Measurements from ENCODE around the gene SMPD1. TPM values are rescaled to one million over a fixed set of nuclear protein-coding genes. Genes with fewer than 3 reads are reported as not detected.

Gene SMPD1
- 25.2 and 27.6 TPM in 2 replicates for total RNA-seq

- DNase-seq: peak; percentile 92
Observed at GRCh38 chr11:6389905-6390717, at the start of gene SMPD1. Gene SMPD1 (plus strand): TSS chr11:6390474. CDS start chr11:6390599, 125 bp downstream.

DNA sequence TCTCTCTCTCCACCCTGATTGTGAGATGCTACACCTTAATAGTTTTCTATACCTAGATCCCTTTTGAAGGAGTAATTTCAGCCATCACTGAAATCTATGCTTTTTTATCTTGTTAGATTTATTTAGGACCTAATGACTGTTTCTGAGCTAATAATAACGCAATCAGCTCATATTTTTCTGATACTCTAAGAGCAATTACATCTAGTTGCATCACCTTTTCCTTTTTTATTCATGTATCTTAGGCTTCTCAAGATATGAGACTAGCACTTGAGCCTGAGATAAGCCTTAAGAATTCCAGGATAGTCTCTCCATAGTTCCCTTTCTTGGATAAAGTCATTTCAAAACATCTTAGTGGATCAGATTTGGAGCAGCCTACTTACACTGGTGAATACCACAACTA lies 44.9 kb upstream of the SMPD1 start:
- no peak for DNase-seq

GRCh38 chr11:6350043-6350442 lies 40.2 kb upstream of the SMPD1 start:
- no peak for DNase-seq

- no peak for DNase-seq
Observed at GRCh38 chr11:6350486-6350885, 39.8 kb upstream of the SMPD1 start.

DNA sequence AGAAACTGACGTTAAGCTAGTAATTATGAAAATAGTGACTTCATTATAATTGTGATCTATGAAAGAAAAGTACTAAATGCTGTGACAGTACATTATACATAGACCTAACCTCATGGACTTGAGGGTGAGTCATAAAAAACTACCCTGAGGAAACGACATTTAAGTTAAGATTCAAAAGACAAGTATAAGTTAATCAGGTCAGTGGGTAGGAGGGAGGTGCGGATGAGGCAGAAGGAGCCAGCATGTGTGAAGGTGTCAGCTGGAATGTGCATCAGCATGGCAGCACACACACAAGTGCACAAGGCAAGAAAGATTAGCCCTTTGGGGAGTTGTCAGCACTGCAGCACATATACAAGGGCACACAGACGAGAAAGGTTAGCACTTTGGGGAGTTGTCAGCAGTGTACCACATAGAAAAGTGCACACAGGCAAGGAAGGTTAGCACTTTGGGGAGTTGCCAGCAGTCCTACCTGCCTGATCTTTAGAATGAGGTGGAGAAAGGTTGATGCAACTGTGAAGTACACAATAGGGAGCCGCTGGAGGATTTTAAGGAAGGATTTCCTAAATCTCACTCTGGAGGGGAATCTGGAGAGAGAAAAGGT lies 38.4 kb upstream of the SMPD1 start:
- no peak for DNase-seq

DNA sequence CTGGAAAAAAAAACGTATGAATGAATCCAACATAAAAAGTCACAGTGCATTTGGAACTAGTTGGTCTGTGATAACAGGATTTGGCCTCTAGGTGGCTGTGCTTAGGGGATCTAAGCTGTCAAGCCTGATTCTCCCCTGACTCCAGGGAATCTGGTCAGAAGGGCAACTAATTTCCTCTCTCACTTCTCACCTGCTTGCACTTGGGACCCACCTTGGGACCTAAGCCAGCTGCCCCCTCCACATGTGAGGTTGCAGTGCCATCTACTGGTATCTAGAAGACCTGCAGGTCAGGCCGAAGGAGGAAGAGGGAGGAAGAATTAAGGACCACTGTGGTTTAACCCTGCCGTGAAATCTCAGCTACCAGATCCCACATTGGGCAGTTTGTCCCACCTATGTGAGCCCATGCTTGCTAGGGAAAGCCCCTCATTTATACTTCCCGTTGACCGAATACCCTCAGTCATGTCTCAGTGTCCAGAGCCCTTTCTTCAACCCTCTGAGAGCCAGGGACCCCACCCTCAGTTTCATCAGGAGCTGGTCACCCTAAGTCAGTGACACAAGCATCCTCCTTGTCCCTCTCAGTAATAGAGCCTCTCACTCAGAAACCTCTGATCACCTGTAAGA lies 36.8 kb upstream of the SMPD1 start:
- peak; percentile 76 for DNase-seq

- peak; percentile 41 for DNase-seq
Observed at GRCh38 chr11:6354651-6355485, 35.4 kb upstream of the SMPD1 start.

DNA sequence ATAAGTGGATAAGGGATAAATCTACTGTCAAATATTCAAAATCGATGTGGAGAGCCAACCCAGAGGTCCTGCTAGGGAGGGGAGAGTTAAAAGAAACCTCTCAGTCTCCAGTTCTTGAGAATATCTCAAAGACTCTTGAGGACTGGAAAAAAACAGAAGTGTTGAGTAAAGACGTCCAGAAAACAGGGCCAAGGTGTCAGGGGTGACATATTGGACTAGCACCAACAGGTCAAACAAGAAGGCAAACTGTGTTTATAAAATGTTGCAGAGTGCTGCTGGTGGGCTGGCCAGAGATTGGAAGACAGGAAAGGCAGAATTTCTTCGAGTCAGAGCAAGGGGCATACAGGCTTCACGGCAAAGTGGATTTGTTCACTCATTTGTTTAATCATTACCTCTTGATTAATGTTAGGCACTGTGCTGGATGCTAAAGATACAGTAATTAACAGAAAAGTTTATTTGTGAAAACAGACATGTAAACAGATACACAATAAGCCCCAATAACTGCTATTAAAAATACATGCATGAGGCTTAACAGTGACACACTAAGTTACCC lies 33.7 kb upstream of the SMPD1 start:
- no peak for DNase-seq

DNA sequence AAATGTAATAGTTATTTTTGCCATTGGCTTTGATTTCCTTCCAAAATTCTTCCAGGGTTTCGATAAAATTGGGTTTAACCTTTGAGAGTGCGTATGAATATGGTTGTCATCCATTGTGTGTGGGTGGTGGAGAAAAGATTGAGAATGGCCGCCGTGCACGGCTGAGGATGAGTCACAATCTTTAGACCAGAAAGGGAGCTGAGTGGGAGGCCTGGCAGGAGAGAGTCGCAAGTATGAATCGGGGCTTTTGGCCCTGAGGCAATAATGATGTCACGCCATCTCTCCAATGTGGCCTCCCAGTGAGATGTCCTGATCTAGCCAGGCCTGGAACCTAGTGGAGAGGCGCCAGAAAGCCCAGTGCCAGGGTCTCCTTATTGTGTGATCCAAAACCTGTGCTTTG lies 33.1 kb upstream of the SMPD1 start:
- peak; percentile 25 for DNase-seq

- no peak for DNase-seq
Observed at GRCh38 chr11:6360183-6360582, 30.1 kb upstream of the SMPD1 start.

DNA sequence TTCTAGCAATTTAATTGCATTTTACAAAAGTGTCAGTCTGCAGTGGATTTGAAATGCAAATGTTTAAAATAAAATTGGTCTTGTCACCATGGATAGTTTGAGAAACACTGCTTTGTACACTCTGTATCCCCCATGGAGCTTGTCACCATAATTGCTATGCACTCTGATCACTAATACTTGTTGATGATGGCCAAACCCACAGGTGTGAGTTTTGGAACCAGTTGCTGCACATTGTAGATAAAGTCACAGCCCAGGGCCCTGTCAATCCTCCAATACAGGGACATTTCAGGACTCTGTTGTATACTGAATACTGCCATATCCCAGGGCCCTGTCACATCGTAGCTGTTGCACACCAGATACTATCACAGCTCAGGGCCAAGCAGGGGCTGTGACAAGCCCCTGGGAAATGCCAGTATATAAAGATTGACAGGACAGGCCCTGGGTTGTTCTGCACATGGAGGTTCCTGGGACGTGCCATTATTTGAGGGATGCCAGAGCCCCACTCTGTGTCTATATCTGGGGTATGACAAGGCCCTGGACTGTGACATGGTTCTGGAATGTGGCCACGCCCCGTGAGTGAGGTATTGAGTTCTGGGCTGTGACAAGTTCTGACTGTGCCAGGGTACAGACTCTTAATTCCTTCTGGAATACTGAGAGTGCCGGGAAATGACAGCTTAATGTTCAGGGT lies 27.9 kb upstream of the SMPD1 start:
- DNase-seq: no peak

DNA sequence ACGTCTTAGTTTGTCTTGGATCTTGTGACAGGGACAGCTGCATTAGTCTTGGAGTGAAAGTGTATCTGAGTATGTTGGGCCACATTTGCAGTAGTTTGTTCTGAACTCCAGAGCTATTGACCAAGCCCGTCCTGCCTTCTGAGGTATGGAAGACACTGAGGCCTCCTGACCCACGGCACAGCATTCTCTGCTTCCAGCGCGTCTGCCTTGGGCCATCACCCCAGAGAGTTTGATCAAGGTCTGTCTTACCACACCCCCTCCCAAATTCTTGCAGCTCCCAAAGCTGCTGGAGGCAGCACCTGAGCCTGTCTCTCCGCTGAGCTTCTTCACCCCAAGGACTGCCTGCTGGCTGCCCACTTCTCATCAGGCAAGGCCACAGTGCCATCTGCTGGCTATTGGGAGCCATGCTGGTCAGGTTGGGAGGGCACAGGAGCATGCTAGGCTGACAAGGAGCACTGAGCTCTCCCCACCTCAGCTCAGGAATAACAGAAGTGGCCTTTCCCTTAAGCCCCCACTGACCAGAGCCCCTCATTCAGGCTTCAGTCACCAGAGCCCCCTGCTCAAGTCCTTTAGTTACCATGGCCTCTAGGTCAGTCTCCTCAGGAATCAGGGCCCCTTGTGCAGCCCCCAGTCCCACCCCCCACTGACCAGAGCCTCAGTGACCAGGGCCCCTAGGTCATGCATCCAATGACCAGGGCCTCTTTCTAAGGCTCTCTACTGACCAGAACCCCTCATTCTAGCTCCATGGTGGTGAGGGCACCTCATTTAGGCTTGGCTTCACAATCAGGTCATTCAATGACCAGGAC lies 27.2 kb upstream of the SMPD1 start:
- DNase-seq: peak; percentile 92

- DNase-seq: no peak
Observed at GRCh38 chr11:6365659-6366058, 24.6 kb upstream of the SMPD1 start.

DNA sequence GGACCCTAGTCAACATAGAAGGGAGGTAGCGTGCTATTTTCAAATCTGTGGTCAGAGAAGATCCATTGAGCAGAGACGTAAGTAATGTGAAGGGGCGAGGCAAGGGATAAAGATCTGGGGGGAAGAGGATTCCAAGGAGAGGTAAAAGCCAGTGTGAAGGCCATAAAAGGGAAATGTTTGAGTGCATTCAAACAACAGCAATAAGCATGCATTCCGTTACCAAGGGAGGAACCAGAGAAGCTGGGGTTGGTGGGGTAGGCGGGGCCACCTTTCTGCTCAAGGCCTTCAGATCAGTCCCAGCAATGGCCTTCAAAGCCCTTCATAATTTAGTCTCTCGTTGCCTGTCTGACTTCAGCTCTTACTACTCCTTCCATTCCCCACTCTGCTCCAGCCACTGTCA lies 18.4 kb upstream of the SMPD1 start:
- no peak for DNase-seq

GRCh38 chr11:6377902-6378639 lies 12.2 kb upstream of the SMPD1 start:
- DNase-seq: peak; percentile 68

DNA sequence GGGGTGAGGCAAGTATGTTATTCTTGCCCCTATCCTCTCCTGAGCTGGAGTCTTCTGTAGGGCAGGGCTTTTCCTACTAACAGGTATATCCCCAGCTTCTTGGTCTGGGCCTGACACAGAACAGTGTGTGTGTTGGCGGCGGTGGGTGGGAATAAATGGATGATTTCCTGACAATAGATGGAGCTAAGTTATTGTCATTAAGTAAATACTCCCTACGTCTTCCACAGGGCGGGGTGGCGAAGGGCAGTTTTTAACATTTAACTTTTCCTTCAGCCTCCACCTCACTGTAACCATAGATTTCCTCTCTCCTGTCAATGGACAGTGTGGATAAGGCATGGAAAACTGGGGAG lies 11.7 kb upstream of the SMPD1 start:
- DNase-seq: no peak

DNA sequence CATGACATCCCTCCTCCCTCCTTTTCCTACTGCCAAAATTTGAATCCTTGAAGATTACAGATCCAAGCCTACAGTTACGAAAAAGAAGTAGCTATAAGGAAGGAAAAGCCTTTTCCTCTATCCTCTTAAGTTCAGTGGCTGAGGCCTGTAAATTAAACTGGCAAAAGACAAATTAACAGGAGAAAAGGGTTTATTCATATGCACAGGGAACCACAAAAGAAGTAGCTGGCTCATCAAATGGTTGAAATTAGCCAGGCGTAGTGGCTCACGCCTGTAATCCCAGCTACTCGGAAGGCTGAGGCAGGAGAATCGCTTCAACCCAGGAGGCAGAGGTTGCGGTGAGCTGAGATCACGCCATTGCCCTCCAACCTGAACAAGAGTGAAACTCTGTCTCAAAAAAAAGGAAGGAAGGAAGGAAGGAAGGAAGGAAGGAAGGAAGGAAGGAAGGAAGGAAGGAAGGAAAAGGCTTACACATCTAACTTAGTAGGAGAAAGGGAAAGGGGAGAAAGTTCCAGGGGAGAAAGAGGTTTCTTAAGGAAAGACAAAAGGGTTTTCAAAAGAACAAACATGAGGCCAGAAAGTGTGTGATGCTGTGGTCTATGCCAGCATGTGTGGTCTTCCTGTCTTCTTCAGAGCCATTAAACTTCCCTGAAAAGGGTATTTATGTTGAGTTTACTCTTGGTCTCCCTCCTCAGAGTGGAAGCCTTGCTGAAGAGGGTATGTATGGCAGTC lies 5.1 kb upstream of the SMPD1 start:
- DNase-seq: no peak

- DNase-seq: peak; percentile 52
Observed at GRCh38 chr11:6387811-6388599, 2.3 kb upstream of the SMPD1 start.

- no peak for DNase-seq
Observed at GRCh38 chr11:6388748-6389147, 1.5 kb upstream of the SMPD1 start.

Data from dermis blood vessel endothelial cell (primary cell).